ENCODE measurements around the gene LCN15. TPM values are rescaled to one million over a fixed set of nuclear protein-coding genes. Genes with fewer than 3 reads are reported as not detected.

LCN15 gene
- total and polyA plus RNA-seq, 2 of the 13 experiments (the other 11 are each of a cell fraction or from before 2014, with no cell fraction given) = 1.3 to 53.7 TPM

DNA sequence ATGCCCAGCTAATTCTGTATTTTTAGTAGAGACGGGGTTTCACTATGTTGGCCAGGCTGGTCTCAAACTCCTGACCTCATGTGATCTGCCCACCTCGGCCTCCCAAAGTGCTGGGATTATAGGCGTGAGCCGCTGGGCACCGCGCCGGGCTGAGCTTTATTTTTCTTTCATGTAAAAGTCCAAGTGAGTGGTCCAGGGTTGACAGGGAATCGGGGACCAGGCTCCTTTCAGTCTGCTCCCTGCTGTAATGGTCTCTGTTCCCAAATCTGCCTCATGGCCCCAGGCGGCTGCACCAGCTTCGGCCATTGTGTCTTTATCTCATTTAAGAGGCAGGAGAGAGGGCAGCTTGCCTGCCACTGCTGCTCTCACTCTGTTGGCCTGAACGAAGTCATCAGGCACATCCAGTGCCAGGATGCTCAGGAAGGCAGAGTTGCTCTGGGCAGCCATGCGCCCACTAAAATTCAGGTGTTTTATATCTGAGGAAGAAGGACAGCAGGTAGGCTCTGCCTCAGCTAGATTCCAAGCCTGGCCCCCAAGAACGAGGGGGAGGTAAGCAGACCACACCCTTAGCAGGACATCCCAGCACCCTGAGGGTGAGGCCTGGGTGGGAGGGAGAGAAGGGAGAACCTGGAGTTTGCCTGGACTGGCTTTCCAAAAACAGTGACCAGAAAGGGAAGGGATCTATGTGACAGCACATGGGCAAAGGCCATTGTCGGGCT lies 30.1 kb upstream of the LCN15 start (continued):
- no peak for TF ChIP-seq ZNF572 (CRISPR knock-in tag; IDR thresholded peaks at IDR 0.05)
- TF ChIP-seq EZH2 (conservative IDR thresholded peaks at IDR 0.05; ENCODE audit: low read depth, low read length) = no peak
- TF ChIP-seq TGIF2 (CRISPR knock-in tag; IDR thresholded peaks at IDR 0.05) = no peak
- no peak for TF ChIP-seq USF2 (IDR thresholded peaks at IDR 0.05; ENCODE audit: low read depth, low read length)
- no peak for TF ChIP-seq USF2 (CRISPR knock-in tag; IDR thresholded peaks at IDR 0.05; ENCODE audit: borderline replicate concordance)
- no peak for TF ChIP-seq JDP2 (CRISPR knock-in tag; IDR thresholded peaks at IDR 0.05; ENCODE audit: borderline replicate concordance)
- TF ChIP-seq ZNF225 (CRISPR knock-in tag; IDR thresholded peaks at IDR 0.05) = no peak
- TF ChIP-seq, protein P1, sequence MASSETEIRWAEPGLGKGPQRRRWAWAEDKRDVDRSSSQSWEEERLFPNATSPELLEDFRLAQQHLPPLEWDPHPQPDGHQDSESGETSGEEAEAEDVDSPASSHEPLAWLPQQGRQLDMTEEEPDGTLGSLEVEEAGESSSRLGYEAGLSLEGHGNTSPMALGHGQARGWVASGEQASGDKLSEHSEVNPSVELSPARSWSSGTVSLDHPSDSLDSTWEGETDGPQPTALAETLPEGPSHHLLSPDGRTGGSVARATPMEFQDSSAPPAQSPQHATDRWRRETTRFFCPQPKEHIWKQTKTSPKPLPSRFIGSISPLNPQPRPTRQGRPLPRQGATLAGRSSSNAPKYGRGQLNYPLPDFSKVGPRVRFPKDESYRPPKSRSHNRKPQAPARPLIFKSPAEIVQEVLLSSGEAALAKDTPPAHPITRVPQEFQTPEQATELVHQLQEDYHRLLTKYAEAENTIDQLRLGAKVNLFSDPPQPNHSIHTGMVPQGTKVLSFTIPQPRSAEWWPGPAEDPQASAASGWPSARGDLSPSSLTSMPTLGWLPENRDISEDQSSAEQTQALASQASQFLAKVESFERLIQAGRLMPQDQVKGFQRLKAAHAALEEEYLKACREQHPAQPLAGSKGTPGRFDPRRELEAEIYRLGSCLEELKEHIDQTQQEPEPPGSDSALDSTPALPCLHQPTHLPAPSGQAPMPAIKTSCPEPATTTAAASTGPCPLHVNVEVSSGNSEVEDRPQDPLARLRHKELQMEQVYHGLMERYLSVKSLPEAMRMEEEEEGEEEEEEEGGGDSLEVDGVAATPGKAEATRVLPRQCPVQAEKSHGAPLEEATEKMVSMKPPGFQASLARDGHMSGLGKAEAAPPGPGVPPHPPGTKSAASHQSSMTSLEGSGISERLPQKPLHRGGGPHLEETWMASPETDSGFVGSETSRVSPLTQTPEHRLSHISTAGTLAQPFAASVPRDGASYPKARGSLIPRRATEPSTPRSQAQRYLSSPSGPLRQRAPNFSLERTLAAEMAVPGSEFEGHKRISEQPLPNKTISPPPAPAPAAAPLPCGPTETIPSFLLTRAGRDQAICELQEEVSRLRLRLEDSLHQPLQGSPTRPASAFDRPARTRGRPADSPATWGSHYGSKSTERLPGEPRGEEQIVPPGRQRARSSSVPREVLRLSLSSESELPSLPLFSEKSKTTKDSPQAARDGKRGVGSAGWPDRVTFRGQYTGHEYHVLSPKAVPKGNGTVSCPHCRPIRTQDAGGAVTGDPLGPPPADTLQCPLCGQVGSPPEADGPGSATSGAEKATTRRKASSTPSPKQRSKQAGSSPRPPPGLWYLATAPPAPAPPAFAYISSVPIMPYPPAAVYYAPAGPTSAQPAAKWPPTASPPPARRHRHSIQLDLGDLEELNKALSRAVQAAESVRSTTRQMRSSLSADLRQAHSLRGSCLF (CRISPR knock-in tag; IDR thresholded peaks at IDR 0.05; ENCODE audit: borderline replicate concordance) = no peak
- no peak for TF ChIP-seq ZNF770 (CRISPR knock-in tag; IDR thresholded peaks at IDR 0.05)
- no peak for TF ChIP-seq ETV6 (CRISPR knock-in tag; conservative IDR thresholded peaks at IDR 0.05)
- TF ChIP-seq KAT2B (IDR thresholded peaks at IDR 0.05; ENCODE audit: borderline replicate concordance, low read depth, low read length) = no peak
- no peak for TF ChIP-seq PPARG (CRISPR knock-in tag; conservative IDR thresholded peaks at IDR 0.05)
- TF ChIP-seq POLR2G (IDR thresholded peaks at IDR 0.05; ENCODE audit: low read depth, low read length) = peak; percentile 65; the same call in 1 of the 2 replicates
- no peak for TF ChIP-seq MAFG (CRISPR knock-in tag; IDR thresholded peaks at IDR 0.05)
- peak; percentile 85; the same call in 1 of the 2 replicates for TF ChIP-seq ZC3H13 (CRISPR knock-in tag; IDR thresholded peaks at IDR 0.05)
- no peak for TF ChIP-seq NCOA5 (CRISPR knock-in tag; IDR thresholded peaks at IDR 0.05)
- TF ChIP-seq MIER3 (CRISPR knock-in tag; IDR thresholded peaks at IDR 0.05; ENCODE audit: borderline replicate concordance) = no peak
- TF ChIP-seq ZC3H4 (CRISPR knock-in tag; IDR thresholded peaks at IDR 0.05; ENCODE audit: borderline replicate concordance) = no peak
- TF ChIP-seq, protein P2, sequence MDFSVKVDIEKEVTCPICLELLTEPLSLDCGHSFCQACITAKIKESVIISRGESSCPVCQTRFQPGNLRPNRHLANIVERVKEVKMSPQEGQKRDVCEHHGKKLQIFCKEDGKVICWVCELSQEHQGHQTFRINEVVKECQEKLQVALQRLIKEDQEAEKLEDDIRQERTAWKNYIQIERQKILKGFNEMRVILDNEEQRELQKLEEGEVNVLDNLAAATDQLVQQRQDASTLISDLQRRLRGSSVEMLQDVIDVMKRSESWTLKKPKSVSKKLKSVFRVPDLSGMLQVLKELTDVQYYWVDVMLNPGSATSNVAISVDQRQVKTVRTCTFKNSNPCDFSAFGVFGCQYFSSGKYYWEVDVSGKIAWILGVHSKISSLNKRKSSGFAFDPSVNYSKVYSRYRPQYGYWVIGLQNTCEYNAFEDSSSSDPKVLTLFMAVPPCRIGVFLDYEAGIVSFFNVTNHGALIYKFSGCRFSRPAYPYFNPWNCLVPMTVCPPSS (IDR thresholded peaks at IDR 0.05) = no peak
- 0 out of 2 replicates have a peak, but pooled peaks have one; percentile 13 for TF ChIP-seq GATA4 (IDR thresholded peaks at IDR 0.05; ENCODE audit: borderline replicate concordance, low read depth)
